ENCODE results near the gene ADAMTS3. TPM values are rescaled to one million over a fixed set of nuclear protein-coding genes. Genes with fewer than 3 reads are reported as not detected.

The ADAMTS3 gene
- total RNA-seq, 1 experiment from 2014 or later = 4.7 TPM

DNA sequence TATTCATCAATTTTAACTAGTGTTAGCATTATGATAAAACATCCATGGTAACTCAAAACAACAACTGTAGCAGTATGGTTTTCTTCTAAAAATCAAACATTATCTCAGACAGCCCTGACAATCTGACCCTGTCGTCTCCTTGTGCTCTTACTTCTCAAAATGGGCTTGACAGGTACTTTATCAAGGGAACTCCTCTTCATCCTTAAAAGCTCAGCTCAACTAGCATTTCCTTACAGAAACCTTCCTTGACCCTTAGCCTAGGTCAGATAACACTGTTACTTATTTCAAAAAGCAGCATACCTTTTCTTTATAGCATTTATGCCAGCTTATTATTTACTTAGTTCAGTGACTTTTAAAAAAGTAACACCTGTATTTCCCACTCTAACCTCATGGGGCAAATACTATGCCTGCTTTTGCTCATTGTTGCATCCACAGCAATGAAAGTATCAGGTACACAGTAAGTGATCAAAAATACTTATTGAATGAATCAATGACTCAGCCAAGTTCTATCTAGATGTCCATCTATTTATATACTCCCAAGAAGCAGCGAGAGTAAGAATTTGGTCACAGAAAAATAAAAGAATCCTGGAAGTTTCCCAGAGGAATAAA, 41.9 kb downstream of the ADAMTS3 start:
- Histone ChIP-seq H3K36me3 (replicated peaks; ENCODE audit: control insufficient read depth, insufficient read depth, low read length) (no peaks in the 10 kb centered on the region), H3K4me3 (ENCODE audit: insufficient read depth, low read depth, low read length) (no peak overlapping the region), H3K27me3 (ENCODE audit: control insufficient read depth, insufficient read depth, low read length) (no peaks in the 10 kb centered on the region)
- DNase-seq = no peak

DNA sequence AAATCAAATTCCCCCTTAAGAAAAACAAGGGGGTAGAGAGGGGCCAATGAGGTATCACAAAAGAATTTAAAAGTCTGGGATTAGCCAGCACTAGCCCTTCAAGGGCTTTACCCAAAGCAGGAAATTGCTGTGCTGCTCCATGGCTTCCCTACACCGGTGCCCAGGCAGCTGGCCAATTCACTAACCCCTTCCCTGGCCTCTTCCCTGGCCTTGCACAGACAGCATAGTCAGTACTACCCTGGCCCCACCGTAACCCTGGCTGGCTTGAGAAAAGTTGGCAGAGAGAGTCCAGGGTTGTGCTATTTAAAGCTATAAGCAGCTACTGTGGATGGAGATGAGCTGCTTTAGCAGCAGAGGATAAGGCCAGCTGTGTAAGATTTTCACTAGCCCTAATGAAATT, 43.1 kb downstream of the ADAMTS3 start:
- Histone ChIP-seq H3K4me3 (ENCODE audit: insufficient read depth, low read depth, low read length) (no peak overlapping the region), H3K36me3 (replicated peaks; ENCODE audit: control insufficient read depth, insufficient read depth, low read length) (no peaks in the 10 kb centered on the region), H3K27me3 (ENCODE audit: control insufficient read depth, insufficient read depth, low read length) (no peaks in the 10 kb centered on the region)
- DNase-seq = no peak

DNA sequence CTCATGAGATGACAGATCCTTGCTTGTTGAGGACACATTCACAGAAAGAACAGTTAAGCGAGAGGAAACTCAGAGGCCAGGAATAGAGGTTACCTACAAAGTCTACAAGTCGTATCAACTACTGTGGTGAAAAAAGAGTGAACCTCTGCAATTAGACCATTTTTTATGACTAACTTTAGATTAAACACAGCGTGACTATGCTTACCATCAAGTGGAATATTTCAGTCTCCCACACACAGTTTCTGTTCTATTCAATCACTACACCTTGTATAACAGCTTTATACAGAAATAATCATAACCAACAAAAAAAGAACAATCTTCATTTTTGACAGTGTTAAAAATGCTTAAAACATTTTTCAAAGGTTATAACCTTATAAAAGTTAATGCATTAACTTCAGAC, 46.6 kb downstream of the ADAMTS3 start:
- no peak overlapping the region for H3K4me3 ChIP-seq (ENCODE audit: insufficient read depth, low read depth, low read length)
- no peak for DNase-seq
- no peaks in the 10 kb centered on the region for H3K36me3 ChIP-seq (replicated peaks; ENCODE audit: control insufficient read depth, insufficient read depth, low read length)
- no peaks in the 10 kb centered on the region for H3K27me3 ChIP-seq (ENCODE audit: control insufficient read depth, insufficient read depth, low read length)

DNA sequence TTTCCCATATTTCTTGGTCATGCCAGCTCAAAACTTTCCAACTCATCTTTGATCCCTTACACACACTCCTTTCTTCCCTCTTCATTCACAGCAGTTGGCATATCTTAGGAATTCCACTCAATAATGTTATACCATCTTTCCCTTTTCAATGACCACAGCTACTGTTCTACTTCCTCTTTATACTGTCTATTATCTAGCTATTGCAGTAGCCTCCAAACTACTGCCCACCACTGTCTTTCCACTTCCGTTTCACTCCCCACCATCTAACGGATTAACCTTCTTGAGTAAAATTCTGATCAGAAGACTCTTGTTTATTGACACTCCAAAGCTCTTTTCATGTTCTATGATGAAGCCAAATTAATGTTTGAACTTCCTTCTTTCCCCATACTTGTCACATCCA, 55.8 kb downstream of the ADAMTS3 start:
- Histone ChIP-seq H3K27me3 (ENCODE audit: control insufficient read depth, insufficient read depth, low read length) (no peaks in the 10 kb centered on the region), H3K4me3 (ENCODE audit: insufficient read depth, low read depth, low read length) (no peak overlapping the region), H3K36me3 (replicated peaks; ENCODE audit: control insufficient read depth, insufficient read depth, low read length) (no peaks in the 10 kb centered on the region)
- no peak for DNase-seq

- Histone ChIP-seq H3K4me3 (ENCODE audit: insufficient read depth, low read depth, low read length) (no peak overlapping the region), H3K36me3 (replicated peaks; ENCODE audit: control insufficient read depth, insufficient read depth, low read length) (no peaks in the 10 kb centered on the region), H3K27me3 (ENCODE audit: control insufficient read depth, insufficient read depth, low read length) (no peaks in the 10 kb centered on the region)
- DNase-seq = no peak
These were observed 61.1 kb downstream of the ADAMTS3 start for GRCh38 chr4:72507860-72508419.

DNA sequence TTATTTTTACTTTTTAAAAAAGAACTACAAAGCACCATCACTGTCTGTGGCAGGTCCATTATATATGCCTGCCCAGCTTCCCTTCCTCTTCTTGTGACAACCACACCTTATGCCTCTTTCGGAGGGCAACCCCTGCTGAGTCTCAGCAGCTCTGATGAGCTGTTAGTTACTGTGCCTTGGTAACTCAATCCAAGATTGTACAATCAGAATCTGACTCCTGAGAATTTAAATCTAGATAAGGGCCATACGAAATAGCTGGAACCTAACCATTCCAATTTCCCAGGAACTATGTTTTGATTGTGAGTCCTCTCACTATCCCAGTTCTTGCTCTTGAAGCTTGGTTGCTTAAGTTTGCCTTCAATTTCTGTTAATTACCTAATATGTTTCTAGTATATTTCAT, 61.9 kb downstream of the ADAMTS3 start:
- Histone ChIP-seq H3K4me3 (ENCODE audit: insufficient read depth, low read depth, low read length) (no peak overlapping the region), H3K36me3 (replicated peaks; ENCODE audit: control insufficient read depth, insufficient read depth, low read length) (no peaks in the 10 kb centered on the region), H3K27me3 (ENCODE audit: control insufficient read depth, insufficient read depth, low read length) (no peaks in the 10 kb centered on the region)
- no peak for DNase-seq

DNA sequence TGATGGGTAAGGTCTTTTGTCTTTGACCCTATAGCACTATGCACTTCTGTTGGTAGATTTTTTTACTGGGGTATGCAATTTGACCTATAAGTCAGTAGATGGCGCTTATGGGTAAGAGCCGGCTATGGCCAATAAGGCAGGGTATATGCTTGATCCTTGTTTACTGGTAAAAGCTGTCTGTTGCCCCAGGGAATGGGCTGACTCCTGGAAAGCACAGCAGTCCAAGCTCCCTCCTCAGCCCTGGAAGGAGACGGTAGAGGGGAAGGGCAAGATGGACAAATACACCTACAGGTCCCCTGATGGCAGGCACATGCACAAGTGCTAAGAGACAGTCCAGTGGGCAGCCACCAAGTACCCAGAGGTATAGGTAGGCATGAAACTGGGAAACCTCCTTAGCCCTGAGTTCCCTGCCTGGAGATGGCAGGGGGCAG, 63.7 kb downstream of the ADAMTS3 start:
- Histone ChIP-seq H3K27me3 (ENCODE audit: control insufficient read depth, insufficient read depth, low read length) (no peaks in the 10 kb centered on the region), H3K4me3 (ENCODE audit: insufficient read depth, low read depth, low read length) (no peak overlapping the region), H3K36me3 (replicated peaks; ENCODE audit: control insufficient read depth, insufficient read depth, low read length) (no peaks in the 10 kb centered on the region)
- DNase-seq = peak; percentile 9

DNA sequence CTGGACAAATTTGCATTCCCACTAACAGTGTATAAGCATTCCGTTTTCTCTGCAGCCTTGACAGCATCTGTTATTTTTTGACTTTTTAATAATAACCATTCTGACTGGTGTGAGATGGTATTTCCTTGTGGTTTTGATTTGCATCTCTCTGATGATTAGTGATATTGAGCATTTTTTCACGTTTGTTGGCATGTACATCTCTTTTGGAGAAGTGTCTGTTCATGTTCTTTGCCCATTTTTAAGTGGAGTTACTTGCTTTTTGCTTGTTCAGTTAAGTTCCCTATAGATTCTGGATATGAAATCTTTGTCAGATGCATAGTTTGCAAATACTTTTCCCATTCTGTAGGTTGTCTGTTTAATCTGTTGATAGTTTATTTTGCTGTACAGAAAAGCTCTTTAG, 68.8 kb downstream of the ADAMTS3 start:
- Histone ChIP-seq H3K36me3 (replicated peaks; ENCODE audit: control insufficient read depth, insufficient read depth, low read length) (no peaks in the 10 kb centered on the region), H3K4me3 (ENCODE audit: insufficient read depth, low read depth, low read length) (no peak overlapping the region), H3K27me3 (ENCODE audit: control insufficient read depth, insufficient read depth, low read length) (no peaks in the 10 kb centered on the region)
- no peak for DNase-seq

- H3K27me3 ChIP-seq (ENCODE audit: control insufficient read depth, insufficient read depth, low read length) = no peaks in the 10 kb centered on the region
- DNase-seq = no peak
- H3K4me3 ChIP-seq (ENCODE audit: insufficient read depth, low read depth, low read length) = no peak overlapping the region
- no peaks in the 10 kb centered on the region for H3K36me3 ChIP-seq (replicated peaks; ENCODE audit: control insufficient read depth, insufficient read depth, low read length)
These were observed 72.9 kb downstream of the ADAMTS3 start for GRCh38 chr4:72496119-72496518.

- no peak overlapping the region for H3K4me3 ChIP-seq (ENCODE audit: insufficient read depth, low read depth, low read length)
- no peak for DNase-seq
- no peaks in the 10 kb centered on the region for H3K36me3 ChIP-seq (replicated peaks; ENCODE audit: control insufficient read depth, insufficient read depth, low read length)
- no peaks in the 10 kb centered on the region for H3K27me3 ChIP-seq (ENCODE audit: control insufficient read depth, insufficient read depth, low read length)
These were observed 74.9 kb downstream of the ADAMTS3 start for GRCh38 chr4:72494156-72494555.

- DNase-seq = no peak
- Histone ChIP-seq H3K4me3 (ENCODE audit: insufficient read depth, low read depth, low read length) (no peak overlapping the region), H3K27me3 (ENCODE audit: control insufficient read depth, insufficient read depth, low read length) (no peaks in the 10 kb centered on the region), H3K36me3 (replicated peaks; ENCODE audit: control insufficient read depth, insufficient read depth, low read length) (no peaks in the 10 kb centered on the region)
These were observed 79.8 kb downstream of the ADAMTS3 start for GRCh38 chr4:72489267-72489666.

DNA sequence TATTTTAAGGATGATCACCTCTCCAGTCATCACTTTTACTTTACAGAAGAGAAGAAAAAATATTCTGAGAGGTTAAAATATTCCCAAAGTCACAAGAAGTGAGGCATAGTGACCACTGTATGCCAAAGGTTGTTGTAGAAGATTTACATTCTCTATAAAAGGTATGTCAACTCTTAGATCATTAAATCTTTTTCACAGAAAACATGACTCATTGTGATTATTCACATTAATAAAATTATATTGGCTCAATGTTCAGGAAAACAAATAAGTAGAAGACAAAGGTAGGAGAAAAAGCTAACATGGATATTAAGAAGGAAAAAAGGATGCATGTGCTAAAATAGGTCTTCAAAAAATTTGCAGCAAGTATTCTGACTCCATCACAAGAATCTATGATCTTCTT, 82.0 kb downstream of the ADAMTS3 start:
- Histone ChIP-seq H3K27me3 (ENCODE audit: control insufficient read depth, insufficient read depth, low read length) (no peaks in the 10 kb centered on the region), H3K4me3 (ENCODE audit: insufficient read depth, low read depth, low read length) (no peak overlapping the region), H3K36me3 (replicated peaks; ENCODE audit: control insufficient read depth, insufficient read depth, low read length) (no peaks in the 10 kb centered on the region)
- no peak for DNase-seq

DNA sequence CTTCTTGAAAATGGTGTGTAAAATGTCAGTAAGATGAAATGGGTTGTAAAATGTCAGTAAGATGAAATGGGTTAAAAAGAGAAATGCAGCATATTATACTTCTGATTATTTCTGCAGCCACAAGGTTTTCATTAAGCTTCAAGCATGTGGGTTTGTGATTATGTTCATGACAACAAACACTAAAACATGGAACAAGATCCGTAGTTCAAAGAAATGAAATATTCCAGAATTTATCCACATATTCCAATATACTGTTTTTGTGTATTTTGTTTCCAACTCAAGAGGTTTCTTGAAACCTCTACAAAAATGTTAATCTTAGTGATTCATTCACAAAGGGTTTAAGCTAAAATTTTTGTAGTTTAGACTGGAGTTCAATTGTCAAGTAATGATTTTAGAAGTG, 84.0 kb downstream of the ADAMTS3 start:
- Histone ChIP-seq H3K27me3 (ENCODE audit: control insufficient read depth, insufficient read depth, low read length) (no peaks in the 10 kb centered on the region), H3K36me3 (replicated peaks; ENCODE audit: control insufficient read depth, insufficient read depth, low read length) (no peaks in the 10 kb centered on the region), H3K4me3 (ENCODE audit: insufficient read depth, low read depth, low read length) (no peak overlapping the region)
- DNase-seq = no peak

DNA sequence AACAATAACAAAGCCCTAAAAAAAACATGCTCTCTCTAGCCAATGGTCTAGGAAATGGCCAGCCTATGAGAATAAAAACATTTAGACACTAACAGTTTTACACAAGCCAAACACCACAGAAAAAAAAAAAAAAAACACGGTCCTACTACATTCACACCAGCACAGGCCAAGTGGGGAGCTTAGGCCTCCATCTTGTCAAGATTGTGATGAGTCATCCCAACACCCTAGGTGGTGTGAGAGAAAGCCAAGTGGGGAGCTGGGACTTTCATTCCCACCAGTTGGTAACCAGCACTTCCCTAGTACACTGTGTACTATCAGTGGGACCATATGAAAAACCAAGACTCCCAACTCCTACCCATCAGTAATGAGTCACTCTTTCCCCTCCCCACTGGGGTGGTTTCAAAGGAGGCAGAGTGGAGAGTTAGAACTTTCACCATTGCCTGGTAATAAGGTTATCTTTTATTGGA, 95.6 kb downstream of the ADAMTS3 start:
- DNase-seq = no peak
- H3K27me3 ChIP-seq (ENCODE audit: control insufficient read depth, insufficient read depth, low read length) = no peaks in the 10 kb centered on the region
- no peak overlapping the region for H3K4me3 ChIP-seq (ENCODE audit: insufficient read depth, low read depth, low read length)
- H3K36me3 ChIP-seq (replicated peaks; ENCODE audit: control insufficient read depth, insufficient read depth, low read length) = no peaks in the 10 kb centered on the region

- DNase-seq = no peak
- Histone ChIP-seq H3K27me3 (ENCODE audit: control insufficient read depth, insufficient read depth, low read length) (no peaks in the 10 kb centered on the region), H3K4me3 (ENCODE audit: insufficient read depth, low read depth, low read length) (no peak overlapping the region), H3K36me3 (replicated peaks; ENCODE audit: control insufficient read depth, insufficient read depth, low read length) (no peaks in the 10 kb centered on the region)
These were observed 97.2 kb downstream of the ADAMTS3 start for GRCh38 chr4:72471816-72472215.

Data from H7 (cell line).